Measurements from ENCODE around the gene NCK2.

NCK2 gene

DNA sequence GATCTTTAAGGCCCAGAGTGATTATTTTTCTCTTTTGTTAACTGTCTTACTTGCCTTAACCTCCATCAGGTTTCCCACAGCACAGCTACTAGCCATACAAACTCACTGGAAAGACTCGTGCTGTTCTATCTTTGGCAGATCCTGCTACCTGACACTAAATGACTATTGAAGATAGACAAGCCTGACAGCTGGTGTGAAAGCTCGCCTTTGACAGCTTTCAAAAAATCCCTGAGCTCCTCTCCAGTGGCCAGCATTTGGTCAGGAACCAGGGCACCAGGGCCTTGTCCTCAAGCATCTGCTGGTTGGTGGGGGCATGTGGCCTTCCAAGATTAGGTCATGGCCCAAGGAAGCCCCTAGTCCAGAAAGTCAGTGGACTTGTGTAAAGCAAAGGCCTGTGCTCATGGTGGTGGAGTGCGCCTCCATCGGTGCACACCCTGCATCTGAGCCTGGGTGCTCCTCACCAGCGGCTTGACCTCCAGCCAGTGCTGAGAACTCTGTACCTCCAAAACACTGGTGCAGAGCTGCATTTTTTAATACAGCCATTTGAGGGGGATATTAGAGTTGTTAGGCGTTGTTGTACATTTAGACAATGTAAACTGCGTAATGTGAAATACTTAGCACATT is 158.5 kb downstream of the NCK2 start:
- DNase-seq, result no peak

DNA sequence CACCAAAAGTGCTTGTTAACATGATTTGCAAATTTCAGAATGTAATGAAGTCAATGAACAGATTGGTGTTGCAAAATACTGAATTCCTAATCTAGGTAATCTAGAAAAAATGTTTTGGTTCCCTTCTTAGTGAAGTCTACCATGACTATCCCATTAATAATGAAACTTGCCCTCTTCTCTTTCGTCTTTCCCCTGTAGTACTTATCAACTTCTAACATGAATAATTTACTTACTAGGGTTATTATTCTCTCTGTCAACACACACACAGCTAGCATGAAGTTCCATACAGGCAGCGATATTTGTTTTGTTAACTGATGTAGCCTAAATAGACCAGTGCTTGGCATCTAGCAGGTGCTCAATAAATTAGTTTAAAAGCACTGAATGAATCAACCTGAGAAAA is 160.2 kb downstream of the NCK2 start:
- no peak for DNase-seq

DNA sequence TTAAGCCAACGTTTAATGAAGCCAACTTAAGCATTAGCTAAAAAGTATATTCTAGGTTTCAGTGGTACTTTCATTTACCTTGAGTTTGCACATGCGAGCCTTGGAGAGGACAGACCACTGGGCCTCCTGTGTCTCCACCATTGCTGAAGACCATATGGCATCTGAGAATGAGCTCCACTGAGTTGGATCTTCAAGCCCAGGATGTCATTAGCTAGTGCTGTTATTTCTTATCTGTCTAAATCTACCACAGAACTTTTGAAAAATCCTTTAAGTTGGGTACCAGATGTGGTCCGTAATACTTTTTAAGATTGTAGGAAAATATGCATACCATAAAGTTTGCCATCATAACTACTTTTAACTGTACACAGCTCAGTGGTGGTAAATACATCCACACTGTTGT is 161.8 kb downstream of the NCK2 start:
- DNase-seq, result no peak

DNA sequence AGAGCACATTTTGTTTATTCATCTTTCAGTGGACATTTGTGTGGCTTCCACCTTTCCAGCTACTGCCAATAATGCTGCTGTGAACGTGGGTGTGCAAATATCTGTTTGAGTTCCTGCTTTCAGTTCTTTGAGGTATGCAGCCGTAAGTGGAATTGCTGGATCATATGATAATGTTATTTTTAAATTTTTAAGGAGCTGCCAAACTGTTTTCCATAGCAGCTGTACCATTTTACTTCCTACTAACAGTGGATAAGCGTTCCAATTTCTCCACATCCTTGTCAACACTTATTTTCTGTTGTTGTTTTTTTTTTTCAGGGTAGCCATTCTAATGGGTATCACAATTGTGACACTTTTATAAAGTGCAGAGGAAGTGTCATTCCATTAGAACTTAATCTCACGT is 162.5 kb downstream of the NCK2 start:
- DNase-seq, result no peak

DNA sequence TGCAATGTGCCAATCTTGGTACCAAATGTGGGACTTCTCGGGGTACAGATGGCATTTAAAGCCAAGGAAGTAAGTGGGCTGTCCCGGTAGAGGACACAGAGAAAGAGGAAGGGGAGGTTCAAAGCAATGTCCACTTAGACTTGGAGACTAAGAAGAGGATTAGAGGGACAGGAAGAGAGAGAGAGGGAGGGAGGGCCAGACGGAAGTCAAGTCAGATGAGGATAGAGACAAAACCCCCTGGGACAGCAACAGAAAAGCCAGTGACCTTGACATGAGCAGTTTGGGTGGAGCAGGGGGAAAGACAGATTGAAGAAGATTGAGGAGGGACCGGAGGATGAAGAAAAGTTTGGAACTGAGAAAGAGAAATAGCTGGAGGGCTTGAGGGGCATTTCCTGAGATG is 164.5 kb downstream of the NCK2 start:
- no peak for DNase-seq

DNA sequence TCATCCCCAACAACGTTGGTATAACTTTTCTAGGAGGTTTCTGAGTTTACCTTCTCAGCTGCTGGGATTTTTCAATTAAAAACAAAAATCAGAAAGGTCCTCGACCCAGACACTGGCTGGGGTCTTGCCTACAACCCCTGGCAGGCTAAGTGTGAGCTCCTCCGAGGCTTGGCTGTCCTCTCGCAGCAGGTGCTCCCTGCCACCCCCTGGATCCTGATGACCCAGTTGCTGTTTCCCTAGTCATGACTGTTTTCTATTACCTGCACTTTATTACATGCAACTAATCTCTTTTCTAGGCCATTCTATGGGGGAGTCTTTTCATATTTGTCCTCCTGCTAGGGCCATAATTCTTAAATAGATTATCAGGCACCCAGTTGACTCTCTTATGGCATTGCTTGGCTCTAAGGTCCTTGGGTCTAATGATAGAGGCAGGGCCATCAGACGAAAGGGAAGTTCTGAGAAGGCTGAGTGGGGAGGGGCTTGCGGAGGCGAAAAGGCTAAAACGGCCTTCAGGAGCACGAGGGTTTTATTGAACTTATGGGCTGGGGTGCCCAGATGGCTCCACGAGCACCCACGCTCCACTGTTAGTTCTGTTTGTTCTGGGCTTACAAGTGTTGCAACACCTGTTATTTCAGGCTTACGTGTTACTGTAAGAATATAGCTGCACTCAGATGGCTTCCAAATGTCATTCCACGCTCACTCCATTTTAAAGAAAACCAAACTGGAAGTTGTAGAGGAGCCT is 166.0 kb downstream of the NCK2 start:
- DNase-seq, result no peak

DNA sequence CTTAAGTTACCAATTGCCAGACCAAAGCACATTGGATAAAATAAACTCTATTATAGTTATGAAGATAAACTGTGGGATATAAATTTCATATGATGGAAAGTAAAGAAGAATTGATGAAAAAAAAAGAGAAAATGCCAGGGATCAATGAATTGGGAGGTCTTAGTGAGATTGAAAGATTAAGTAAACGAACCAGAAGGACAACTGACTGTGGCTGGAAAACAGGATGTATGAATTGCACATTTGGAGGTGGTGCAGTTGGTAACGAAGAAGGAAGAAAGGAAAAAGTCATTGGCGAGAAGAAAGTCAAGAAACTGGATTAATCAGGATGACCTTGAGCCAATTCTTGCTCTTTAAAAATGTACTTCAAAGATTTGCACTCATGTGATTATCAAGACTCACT is 166.7 kb downstream of the NCK2 start:
- no peak for DNase-seq

- peak; percentile 30 for DNase-seq
Measured at GRCh38 chr2:105912081-105912480, 167.4 kb downstream of the NCK2 start.

DNA sequence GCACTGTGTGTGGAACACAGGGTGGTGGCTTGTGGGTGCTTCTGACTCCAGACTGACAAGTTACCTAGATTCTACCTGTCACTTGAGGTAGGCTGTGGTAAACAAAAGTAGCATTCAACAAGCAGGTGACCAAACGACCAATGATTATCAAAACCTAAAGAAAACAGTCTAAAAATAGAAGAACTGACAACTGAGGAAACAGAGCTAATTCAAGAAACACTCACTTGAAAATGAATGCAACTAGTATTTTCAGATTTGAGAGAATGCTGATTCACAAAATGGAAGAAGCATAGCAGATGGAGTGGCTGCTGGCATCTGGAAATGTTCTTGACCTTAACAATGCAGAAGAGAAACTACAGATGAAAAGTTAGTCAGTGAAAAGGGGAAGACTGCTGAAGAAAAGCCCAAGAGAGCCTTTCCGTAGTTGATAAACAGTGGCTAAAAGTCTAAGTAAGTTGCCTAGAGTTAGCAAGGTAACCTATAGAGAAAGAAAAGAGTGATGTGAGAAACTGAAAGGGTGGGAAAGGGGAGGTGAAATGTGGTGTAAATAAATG is 170.4 kb downstream of the NCK2 start:
- DNase-seq, result no peak

DNA sequence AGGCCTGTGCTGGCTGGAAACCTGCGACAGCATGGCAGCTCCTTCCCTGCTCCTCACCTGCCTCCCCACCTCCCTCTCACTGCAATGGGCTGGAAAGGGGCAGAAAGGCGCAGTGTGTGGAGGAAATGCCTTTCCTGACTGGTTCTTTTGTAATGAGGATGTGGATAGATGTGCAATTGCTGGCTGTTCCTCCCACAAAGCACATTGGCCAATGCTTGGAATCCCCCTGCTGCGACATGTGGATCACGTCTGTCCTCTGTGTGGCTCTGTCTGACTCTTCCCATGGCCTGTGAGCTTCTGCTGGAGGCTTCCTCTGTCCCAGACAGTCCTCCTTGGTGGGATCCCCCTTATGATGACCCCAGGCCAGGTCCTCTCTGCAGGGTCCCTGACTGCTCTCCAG is 172.5 kb downstream of the NCK2 start:
- no peak for DNase-seq

- DNase-seq, result no peak
Measured at GRCh38 chr2:105917688-105918087, 173.0 kb downstream of the NCK2 start.

DNA sequence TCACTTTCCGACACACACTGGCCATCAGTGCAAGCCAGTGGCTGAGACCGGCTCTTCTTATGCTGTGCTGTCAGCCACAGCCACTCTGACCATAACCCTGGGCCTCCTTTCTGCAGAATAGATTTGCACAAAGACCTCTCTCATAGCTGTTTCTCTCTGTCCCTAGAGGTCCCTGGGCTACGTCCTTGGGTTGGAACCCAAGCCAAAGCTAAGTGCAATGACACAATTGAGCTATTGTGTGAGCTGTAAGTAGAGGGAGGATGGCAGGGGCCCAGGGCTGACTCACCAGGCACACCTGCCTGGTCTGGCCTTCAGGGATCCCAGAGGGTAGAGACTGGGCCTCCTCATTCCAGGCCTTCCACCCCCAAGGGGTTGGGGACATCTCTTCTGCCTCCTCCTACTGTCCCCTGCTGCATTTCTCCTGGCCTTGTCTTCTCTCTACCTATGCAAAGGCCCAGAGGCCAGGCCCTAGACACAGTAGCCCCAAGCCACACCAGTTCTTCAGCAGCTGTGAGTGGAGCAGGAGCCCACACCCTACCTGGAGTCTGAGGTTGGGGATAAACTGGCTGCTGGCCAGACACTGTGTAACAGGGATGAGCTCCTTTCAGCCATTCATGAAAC is 174.6 kb downstream of the NCK2 start:
- DNase-seq, result no peak

DNA sequence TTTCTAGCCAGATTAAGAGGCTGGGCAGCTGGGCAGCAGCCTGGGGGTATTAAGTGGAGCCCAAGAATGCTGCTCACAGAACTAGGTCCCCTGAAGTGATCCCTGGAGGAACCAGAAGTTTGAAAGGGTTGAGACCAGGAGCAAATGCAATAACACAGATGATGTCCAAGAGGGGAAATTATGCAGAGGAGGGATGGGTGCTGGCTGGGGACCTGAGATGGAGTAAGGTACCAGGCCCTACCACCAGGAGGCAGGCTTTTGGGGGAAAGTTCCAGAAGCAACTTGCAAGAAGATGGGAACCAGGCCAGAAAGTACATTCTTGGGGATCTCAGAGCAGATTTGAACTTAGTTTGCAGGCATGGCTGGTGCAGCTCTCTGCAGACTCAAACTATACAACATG is 175.1 kb downstream of the NCK2 start:
- DNase-seq, result peak; percentile 31

DNA sequence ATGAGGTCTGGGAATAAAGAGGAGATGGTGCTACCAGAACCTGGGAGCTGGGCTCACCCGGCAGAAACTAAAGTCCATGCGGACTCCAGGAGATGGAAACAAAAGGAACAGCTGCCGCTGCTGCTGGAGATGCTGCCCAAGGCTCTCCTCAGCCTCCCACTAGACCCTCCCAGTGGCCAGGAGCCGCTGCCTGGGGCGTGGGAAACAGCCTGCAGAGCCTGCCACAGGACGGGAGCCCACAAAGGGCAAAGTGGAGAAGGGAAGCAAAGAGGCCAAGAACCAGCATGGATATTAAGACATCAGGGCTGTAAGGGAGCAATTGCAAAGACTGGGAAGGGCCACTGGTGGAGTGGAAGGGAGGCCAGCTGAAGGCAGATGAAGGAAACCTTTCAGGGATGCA is 179.6 kb downstream of the NCK2 start:
- DNase-seq, result no peak

GRCh38 chr2:105924932-105925331 is 180.2 kb downstream of the NCK2 start:
- no peak for DNase-seq

DNA sequence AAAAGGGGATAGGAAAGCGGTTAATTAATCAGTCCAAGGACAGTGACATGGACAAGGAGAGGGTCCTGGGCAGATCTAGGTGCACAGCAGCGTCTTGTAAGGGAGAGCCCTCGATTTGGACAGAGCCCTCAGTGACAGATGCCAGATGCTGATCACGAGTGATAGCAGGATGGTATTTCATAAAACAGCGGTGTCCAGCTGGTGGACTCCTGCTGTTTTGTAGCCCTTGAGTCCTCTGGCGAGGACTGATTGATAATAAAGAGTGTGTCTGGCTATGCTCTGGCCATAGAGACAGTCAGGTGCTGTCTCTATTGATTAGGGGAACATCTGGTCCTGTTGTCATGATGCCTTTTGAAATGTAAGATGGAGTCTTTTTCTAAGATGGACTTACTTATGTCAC is 180.7 kb downstream of the NCK2 start:
- DNase-seq, result no peak

GRCh38 chr2:105926960-105927678 is 182.4 kb downstream of the NCK2 start:
- DNase-seq, result no peak

DNA sequence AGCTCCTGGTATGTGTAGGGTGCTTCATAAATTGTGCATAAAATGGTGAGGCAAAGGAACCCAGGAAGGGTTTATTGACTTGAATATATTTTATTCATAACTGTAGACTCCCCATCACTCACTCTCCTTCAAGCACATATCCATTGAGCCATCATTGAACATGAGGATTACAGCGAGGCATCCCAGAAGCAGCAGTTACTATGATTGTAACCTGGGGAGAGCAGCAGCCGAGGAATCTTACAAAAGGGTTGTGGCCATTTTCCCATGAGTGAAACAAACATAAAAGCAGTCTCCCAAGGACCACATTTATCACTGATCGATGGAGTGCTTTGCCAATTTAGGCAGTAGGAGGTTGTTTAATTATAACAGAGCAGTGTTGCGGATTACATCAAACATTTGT is 183.4 kb downstream of the NCK2 start:
- no peak for DNase-seq

- DNase-seq, result no peak
Measured at GRCh38 chr2:105928563-105928962, 183.9 kb downstream of the NCK2 start.

GRCh38 chr2:105929516-105929915 is 184.8 kb downstream of the NCK2 start:
- DNase-seq, result no peak

GRCh38 chr2:105932582-105932981 is 187.9 kb downstream of the NCK2 start:
- no peak for DNase-seq

- DNase-seq, result no peak
Measured at GRCh38 chr2:105933906-105934305, 189.2 kb downstream of the NCK2 start.

GRCh38 chr2:105934467-105934866 is 189.8 kb downstream of the NCK2 start:
- no peak for DNase-seq

- no peak for DNase-seq
Measured at GRCh38 chr2:105935063-105935462, 190.4 kb downstream of the NCK2 start.
